ENCODE measurements around the gene KRTAP3-1. TPM values are rescaled to one million over a fixed set of nuclear protein-coding genes. Genes with fewer than 3 reads are reported as not detected.

The KRTAP3-1 gene
- total RNA-seq, 1 donor from 2014 or later = not detected

DNA sequence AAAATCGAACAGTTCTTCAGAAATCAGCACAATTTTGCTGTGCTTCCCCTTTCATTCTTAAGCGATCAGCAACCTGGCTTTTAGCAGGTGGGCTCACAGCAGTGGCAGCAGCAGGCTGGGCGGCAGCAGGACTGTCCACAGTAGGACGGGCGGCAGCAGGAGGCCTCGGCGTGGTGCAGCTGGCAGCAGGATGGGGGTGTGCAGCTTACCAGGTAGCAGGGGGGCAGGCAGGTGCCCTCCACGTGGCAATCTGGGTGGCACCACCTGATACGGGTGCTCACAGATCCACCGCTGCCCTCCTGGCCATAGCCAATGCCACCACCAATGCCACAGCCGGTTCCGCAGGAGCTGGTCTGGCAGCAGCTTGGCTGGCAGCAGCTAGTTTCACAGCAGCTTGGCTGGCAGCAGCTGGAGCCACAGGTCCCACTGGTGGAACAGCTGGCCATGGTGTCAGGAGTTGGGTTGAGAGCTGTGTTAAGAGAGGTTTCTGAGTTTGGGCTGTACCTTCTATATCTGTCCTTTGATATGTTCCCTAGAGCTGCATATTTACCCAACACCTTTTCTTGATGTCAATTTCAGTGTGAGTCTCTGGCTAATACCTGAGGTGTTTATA lies 20.8 kb upstream of the KRTAP3-1 start, which contains the start of gene KRTAP1-4:
KRTAP1-4 (minus strand) TSS at position 563 of the 613 bp plus-strand sequence; CDS start at position 446, 117 bp downstream.
- Mint-ChIP-seq H3K27ac (no peak within 1 kb of the TSS), H3K4me1 (ENCODE audit: low read depth) (no peaks in the 10 kb centered on the region), H3K4me3 (ENCODE audit: low read depth) (no peak within 1 kb of the TSS), H3K27me3 (peaks cover 5% of the 10 kb centered on the region), H3K36me3 (ENCODE audit: insufficient read depth) (no peaks in the 10 kb centered on the region), H3K9me3 (ENCODE audit: low read depth) (no peaks in the 10 kb centered on the region)
- no peak for DNase-seq (ENCODE audit: low spot score, unreplicated experiment)
- no peak for TF ChIP-seq CTCF (IDR thresholded peaks at IDR 0.05; ENCODE audit: unreplicated experiment)

- DNase-seq (ENCODE audit: low spot score, unreplicated experiment) = no peak
- no peak for TF ChIP-seq CTCF (IDR thresholded peaks at IDR 0.05; ENCODE audit: unreplicated experiment)
- Mint-ChIP-seq H3K36me3 (ENCODE audit: insufficient read depth) (no peaks in the 10 kb centered on the region), H3K27me3 (peaks cover 5% of the 10 kb centered on the region), H3K27ac (no peak within 1 kb of the TSS), H3K4me1 (ENCODE audit: low read depth) (no peaks in the 10 kb centered on the region), H3K9me3 (ENCODE audit: low read depth) (no peaks in the 10 kb centered on the region), H3K4me3 (ENCODE audit: low read depth) (no peak within 1 kb of the TSS)
Measured at GRCh38 chr17:41026715-41027471, 18.0 kb upstream of the KRTAP3-1 start, which contains the start of gene KRTAP1-5. TSS of gene KRTAP1-5 (minus strand) at chr17:41027208. CDS start at chr17:41027155, 53 bp downstream.

GRCh38 chr17:41024697-41025096 lies 15.8 kb upstream of the KRTAP3-1 start:
- Mint-ChIP-seq H3K36me3 (ENCODE audit: insufficient read depth) (no peaks in the 10 kb centered on the region), H3K27ac (no peak overlapping the region), H3K4me3 (ENCODE audit: low read depth) (no peak overlapping the region), H3K27me3 (peaks cover 5% of the 10 kb centered on the region), H3K9me3 (ENCODE audit: low read depth) (peaks cover 2% of the 10 kb centered on the region), H3K4me1 (ENCODE audit: low read depth) (no peaks in the 10 kb centered on the region)
- DNase-seq (ENCODE audit: low spot score, unreplicated experiment) = no peak
- no peak for TF ChIP-seq CTCF (IDR thresholded peaks at IDR 0.05; ENCODE audit: unreplicated experiment)

DNA sequence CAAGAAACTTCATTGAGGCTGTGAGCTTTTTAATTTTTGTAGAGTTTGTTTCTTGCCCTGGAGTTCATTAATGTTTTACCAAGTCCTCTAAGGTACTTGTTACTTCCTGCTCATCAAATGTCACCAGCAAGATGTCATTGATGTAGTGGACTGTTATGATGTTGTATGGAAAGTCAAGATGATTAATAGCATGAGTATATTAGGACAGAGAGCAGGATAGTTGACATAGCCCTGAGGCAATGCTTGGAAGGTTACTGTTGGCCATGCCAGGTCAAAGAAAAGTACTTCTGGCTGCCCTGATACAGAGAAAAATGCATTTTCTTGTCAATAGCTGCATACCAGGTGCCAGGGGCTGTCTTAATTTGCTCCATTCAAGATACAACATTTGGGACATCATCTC lies 11.4 kb upstream of the KRTAP3-1 start:
- no peak for TF ChIP-seq CTCF (IDR thresholded peaks at IDR 0.05; ENCODE audit: unreplicated experiment)
- Mint-ChIP-seq H3K4me3 (ENCODE audit: low read depth) (no peak overlapping the region), H3K9me3 (ENCODE audit: low read depth) (peaks cover 2% of the 10 kb centered on the region), H3K27me3 (peaks cover 4% of the 10 kb centered on the region), H3K36me3 (ENCODE audit: insufficient read depth) (no peaks in the 10 kb centered on the region), H3K27ac (no peak overlapping the region), H3K4me1 (ENCODE audit: low read depth) (peaks cover 4% of the 10 kb centered on the region)
- no peak for DNase-seq (ENCODE audit: low spot score, unreplicated experiment)

- TF ChIP-seq CTCF (IDR thresholded peaks at IDR 0.05; ENCODE audit: unreplicated experiment) = no peak
- Mint-ChIP-seq H3K27ac (no peak overlapping the region), H3K4me3 (ENCODE audit: low read depth) (no peak overlapping the region), H3K27me3 (no peaks in the 10 kb centered on the region), H3K36me3 (ENCODE audit: insufficient read depth) (no peaks in the 10 kb centered on the region), H3K4me1 (ENCODE audit: low read depth) (peaks cover 4% of the 10 kb centered on the region), H3K9me3 (ENCODE audit: low read depth) (peaks cover 2% of the 10 kb centered on the region)
- DNase-seq (ENCODE audit: low spot score, unreplicated experiment) = no peak
Measured at GRCh38 chr17:41019415-41019814, 10.5 kb upstream of the KRTAP3-1 start.
